Measurements from ENCODE around the gene ZNF346.

- peak; percentile 78 to 94 (median 86) for TF ChIP-seq CTCF (IDR thresholded peaks at IDR 0.05)
- no peak for TF ChIP-seq POLR2AphosphoS5 (IDR thresholded peaks at IDR 0.05)
- TF ChIP-seq POLR2A (IDR thresholded peaks at IDR 0.05) = no peak
These were observed 89.4 kb downstream of the ZNF346 start for GRCh38 chr5:177111720-177112394.

Measured in prostate gland (tissue), 2 donors.